Measurements from ENCODE around the gene PPP1R7.

GRCh38 chr2:241184901-241185300 is 34.6 kb downstream of the PPP1R7 start:
- no peak for TF ChIP-seq YY1 (IDR thresholded peaks at IDR 0.05; ENCODE audit: low read depth)
- no peak for TF ChIP-seq TAF1 (IDR thresholded peaks at IDR 0.05; ENCODE audit: low read depth)
- no peak for TF ChIP-seq TEAD4 (IDR thresholded peaks at IDR 0.05)
- no peak for TF ChIP-seq ZBTB7A (IDR thresholded peaks at IDR 0.05; ENCODE audit: low read depth)
- no peak for TF ChIP-seq RAD21 (IDR thresholded peaks at IDR 0.05; ENCODE audit: low read depth)
- no peak for TF ChIP-seq EGR1 (IDR thresholded peaks at IDR 0.05)
- TF ChIP-seq MAX (IDR thresholded peaks at IDR 0.05): no peak
- TF ChIP-seq EP300 (IDR thresholded peaks at IDR 0.05; ENCODE audit: borderline replicate concordance): no peak
- no peak for TF ChIP-seq USF1 (IDR thresholded peaks at IDR 0.05)
- TF ChIP-seq REST (IDR thresholded peaks at IDR 0.05; ENCODE audit: low read depth): no peak
- no peak for TF ChIP-seq NFIC (IDR thresholded peaks at IDR 0.05)

Data from Ishikawa (cell line).